ENCODE results near the gene HSPB8.

Gene HSPB8

DNA sequence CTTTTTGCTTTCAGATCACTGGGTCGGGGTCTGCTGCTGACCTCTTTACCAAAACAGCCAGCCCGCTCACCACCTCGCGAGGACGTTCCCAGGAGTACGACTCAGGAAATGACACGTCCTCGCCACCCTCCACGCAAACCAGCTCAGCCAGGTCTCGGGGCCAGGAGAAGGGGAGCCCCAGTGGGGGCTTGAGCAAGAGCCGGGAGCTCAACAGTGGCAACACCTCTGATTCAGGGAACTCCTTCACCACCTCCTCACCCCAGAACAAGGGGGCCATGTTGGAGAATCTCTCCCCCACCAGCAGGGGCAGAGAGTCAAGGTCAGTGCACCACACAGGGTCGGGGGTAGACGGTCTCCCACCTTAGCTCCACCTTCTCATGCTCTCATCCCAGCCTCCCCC lies 33.4 kb upstream of the HSPB8 start:
- TF ChIP-seq CTCF (IDR thresholded peaks at IDR 0.05; ENCODE audit: extremely low read depth, missing control alignments), result no peak
- no peak for DNase-seq (ENCODE audit: low spot score)

DNA sequence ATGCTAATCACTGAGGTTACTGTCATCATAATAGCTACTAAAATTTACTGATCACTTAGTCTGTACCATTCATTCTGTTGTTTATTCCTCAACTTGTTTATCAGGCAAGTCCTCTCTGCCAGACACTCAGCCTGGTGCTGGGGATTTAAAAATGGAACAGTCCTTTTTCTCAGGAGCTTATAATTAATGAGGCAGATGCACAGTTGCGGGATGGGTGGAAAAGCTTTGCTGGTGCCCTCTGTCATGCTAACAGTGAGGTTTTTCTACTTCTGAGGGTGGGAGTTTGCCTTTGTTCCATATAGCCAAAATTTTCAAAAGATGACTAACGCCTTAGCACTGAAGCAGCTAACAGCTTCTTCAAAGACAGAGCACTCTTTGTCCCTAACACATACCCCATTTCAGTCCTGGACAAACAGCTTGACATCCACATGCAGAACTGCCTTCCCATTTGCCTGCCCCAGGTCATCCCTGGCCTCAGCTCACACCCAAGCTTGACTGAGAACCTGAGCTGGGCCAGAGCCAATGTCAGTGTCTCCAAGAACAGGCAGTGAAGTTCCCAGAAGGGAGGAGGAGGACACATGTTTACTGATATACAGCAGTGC lies 30.8 kb upstream of the HSPB8 start:
- no peak for TF ChIP-seq CTCF (IDR thresholded peaks at IDR 0.05; ENCODE audit: extremely low read depth, missing control alignments)
- no peak for DNase-seq (ENCODE audit: low spot score)

DNA sequence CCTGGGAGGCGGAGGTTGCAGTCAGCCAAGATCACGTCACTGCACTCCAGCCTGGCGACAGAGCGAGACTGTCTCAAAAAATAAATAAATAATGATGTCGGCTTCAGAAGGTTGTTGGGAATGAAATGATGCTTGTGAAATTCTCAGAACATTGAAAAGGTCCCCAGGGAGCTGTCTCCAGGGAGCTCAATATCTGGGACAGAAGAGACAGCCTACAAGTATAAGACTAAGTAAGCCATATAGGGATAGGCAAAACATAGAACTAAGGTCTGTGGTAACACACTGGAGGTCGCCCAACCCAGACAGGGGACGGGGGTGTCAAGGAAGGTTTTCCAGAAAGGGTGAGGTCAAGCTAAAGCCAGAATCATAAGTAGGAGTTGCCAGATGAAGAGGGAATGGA lies 29.5 kb upstream of the HSPB8 start:
- no peak for DNase-seq (ENCODE audit: low spot score)
- TF ChIP-seq CTCF (IDR thresholded peaks at IDR 0.05; ENCODE audit: extremely low read depth, missing control alignments), result no peak

DNA sequence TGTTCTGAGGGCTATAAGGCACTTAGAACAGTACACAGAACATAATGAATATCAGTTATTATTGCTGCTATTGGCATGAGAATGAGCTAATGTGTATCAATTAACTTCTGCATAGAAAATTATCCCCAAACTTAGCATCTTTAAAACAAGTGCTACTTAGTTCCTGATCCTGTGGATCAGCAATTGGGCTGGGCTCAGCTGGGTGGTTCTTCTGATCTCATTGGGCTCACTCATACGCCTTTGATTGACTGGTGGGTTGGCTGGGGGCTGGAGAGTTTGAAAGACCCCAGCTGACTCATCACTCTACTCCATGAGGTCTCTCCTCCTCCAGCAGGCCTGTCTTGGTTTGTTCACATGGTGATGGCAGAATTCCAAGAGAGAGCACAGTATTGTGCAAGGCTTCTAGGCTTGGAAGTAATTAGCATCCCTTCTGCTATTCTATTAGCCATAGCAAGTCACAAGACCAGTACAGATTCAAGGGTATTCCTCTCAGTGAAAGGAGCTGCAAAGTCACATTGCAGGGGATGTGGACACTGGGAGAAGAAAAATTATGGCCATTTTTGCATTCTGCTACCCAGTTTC lies 27.2 kb upstream of the HSPB8 start:
- DNase-seq (ENCODE audit: low spot score), result no peak
- TF ChIP-seq CTCF (IDR thresholded peaks at IDR 0.05; ENCODE audit: extremely low read depth, missing control alignments), result no peak

DNA sequence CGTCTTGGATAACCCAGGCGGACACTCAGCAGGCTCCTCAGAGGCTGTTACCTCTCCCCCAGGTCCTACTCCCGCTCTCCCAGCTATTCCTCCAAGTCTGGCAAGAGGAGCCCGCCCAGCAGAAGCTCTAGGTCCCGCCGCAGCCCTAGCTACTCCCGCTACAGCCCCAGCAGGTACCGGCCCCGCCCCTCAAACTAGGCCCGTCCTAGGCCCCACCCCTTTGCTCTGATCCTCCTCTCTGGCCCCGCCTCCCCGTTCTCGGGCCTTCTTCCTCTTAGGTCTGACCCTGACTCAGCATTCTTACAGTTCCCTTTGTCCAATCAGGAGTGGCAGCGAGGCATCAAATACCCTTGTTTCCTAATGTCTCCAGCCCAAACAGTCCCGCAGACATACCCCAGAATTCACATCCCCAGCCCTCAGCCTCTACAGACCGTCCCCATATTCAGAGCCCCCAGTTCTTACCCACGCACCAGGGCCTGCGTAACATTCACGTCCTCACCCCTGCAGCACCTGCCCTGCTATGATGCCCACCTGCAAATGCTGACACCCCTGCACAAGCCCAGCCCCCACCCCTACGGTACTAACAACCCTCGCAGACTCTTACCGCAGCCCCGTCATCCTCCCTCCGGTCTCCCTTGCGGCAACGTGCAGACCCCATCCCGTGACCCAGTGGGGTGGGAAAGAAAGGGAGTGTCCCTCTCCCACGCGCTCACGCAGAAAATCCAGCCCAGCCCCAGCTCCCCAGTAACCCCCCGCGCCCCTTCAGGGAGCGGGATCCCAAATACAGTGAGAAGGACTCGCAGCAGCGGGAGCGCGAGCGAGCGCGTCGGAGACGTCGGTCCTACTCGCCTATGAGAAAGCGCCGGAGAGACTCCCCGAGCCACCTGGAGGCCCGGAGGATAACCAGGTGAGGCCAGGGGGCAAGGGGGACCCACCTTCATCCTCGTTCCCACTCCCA lies 25.0 kb upstream of the HSPB8 start:
- no peak for DNase-seq (ENCODE audit: low spot score)

DNA sequence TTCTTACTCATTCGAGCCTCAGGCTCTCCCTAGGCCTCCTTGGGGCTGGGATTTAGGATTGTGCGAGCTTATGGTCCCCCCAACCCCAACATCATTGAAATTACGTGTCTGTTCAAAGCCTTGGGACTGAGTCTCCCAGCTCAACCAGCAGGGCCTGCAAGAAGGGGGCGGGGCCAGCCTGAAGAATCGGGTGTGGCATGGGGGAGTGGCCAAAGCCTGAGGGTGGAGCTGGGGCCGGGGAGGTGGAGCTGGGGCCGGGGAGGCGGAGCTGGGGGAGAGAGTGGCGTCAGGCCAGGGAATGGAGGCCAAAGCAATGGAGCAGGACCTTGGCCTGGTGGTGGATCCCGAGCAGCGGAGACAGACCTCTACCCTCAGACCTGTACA lies 24.3 kb upstream of the HSPB8 start:
- DNase-seq (ENCODE audit: low spot score), result no peak
- no peak for TF ChIP-seq CTCF (IDR thresholded peaks at IDR 0.05; ENCODE audit: extremely low read depth, missing control alignments)

More for the DNA sequence above, 25.0 kb upstream of the HSPB8 start:
- TF ChIP-seq CTCF (IDR thresholded peaks at IDR 0.05; ENCODE audit: extremely low read depth, missing control alignments), result no peak
